Nasal cavity respiratory epithelium epithelial cell of viscerocranial mucosa (primary cell): ENCODE data around the gene OR10T2. TPM values are rescaled to one million over a fixed set of nuclear protein-coding genes. Genes with fewer than 3 reads are reported as not detected.

Experiments used
- total RNA-seq: library from RNA; depleted of rRNA; stranded (reverse); fragments of >200 nt; gene quantifications from 2 replicates; pipeline ENCODE4 v1.2.3, GENCODE V29; 2014

The OR10T2 gene, protein sequence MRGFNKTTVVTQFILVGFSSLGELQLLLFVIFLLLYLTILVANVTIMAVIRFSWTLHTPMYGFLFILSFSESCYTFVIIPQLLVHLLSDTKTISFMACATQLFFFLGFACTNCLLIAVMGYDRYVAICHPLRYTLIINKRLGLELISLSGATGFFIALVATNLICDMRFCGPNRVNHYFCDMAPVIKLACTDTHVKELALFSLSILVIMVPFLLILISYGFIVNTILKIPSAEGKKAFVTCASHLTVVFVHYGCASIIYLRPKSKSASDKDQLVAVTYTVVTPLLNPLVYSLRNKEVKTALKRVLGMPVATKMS
- not detected in 2 replicates for total RNA-seq

DNA sequence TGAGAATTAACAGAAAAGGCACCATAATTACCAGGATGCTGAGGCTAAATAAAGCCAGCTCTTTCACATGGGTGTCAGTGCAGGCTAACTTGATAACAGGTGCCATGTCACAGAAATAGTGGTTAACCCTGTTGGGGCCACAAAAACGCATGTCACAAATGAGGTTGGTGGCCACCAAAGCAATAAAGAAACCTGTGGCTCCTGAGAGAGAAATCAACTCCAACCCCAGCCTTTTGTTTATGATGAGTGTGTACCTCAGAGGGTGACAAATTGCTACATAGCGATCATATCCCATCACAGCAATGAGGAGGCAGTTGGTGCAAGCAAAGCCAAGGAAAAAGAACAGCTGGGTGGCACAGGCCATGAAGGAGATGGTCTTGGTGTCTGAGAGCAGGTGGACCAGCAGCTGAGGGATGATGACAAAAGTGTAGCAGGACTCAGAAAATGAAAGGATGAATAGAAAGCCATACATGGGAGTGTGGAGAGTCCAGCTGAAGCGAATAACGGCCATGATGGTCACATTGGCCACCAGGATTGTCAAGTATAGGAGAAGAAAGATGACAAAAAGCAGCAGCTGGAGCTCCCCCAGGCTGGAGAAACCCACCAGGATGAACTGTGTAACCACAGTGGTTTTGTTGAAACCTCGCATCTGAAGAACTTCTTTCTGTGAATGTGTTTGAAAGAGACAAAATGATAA is at the start of gene OR10T2:
OR10T2 (minus strand) TSS at position 649 of the 697 bp plus-strand sequence; CDS start at position 649, 0 bp downstream.

DNA sequence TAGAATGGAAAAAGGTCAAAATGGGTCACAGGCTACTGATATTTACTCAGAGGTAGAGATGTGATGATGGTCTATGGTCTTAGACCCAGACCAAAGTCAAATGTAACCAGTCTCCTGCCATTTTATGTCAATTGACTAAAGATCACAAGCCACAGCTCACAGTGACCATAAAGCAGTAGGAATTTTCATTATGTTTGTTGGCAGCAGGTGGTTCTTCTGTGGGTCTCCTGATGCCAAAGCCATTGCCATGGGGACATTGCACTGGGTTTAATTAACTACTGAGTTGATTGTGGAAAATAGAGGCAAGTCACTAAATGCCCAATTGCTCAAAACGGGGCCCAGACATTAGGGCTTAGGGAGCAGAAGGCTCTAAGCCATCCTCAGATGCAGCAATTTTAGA is 26.9 kb upstream of the OR10T2 start, which contains the start of gene OR10K2:
OR10K2 (minus strand) TSS at position 101 of the 400 bp plus-strand sequence. CDS start 5,371 bp downstream, outside the sequence.

DNA sequence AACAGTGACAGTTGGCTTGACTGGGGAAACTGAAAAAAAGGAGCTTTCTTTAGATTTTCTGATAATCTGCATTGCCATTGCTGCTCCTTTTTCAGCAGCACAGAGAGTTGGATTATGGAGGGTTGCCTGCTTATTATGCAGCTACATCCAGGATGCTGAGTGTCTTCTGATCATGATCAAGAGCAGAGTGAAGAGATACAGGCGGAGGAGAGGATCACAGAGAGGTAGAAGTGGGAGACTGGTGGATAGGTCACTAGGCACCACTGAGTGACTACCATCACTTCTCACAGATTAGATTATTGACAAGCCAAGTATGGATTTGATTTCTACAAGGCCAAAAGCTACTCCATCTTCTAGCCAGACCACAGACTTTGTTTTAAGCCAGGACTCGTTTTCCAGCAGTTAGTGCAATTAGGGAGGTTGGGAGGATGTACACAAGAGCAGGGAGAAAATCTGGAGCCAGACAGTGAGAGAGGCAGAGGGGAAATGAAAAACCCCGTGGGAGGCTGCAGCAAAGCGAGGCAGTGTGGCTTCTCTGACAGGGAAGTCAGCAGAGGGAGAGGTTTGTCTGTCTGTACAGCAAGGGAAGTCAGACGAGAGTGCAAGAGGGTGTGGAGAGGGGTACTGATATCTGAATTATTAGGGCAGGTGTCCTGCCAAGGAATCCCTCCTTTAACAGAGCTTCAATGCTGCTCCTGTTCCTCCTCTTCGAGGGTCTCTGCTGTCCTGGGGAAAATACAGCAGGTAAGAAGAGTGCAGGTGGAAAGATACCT is 45.8 kb downstream of the OR10T2 start, which contains the start of gene CD1E:
CD1E (plus strand) TSS at position 592 of the 773 bp plus-strand sequence; CDS start at position 687, 95 bp downstream.

Other genes starting within 250 kb of the OR10T2 start
- gene CD1D, start 218.6 kb downstream of the OR10T2 start, total RNA-seq, result 1.00 and 5.5 TPM in 2 replicates
- not detected in 2 replicates for gene CD1A, start 145.0 kb downstream of the OR10T2 start, total RNA-seq
- not detected in 2 replicates for gene CD1C, start 109.5 kb downstream of the OR10T2 start, total RNA-seq
- gene CD1B, start 67.9 kb downstream of the OR10T2 start, total RNA-seq, result not detected in 2 replicates
- not detected in 2 replicates for gene CD1E, start 45.6 kb downstream of the OR10T2 start, total RNA-seq
- not detected in 2 replicates for gene OR10K2, start 26.8 kb upstream of the OR10T2 start, total RNA-seq
- gene OR10K1, start 62.4 kb upstream of the OR10T2 start, total RNA-seq, result not detected in 2 replicates
- gene OR10R2, start 72.8 kb upstream of the OR10T2 start, total RNA-seq, result not detected in 2 replicates
- not detected in 2 replicates for gene OR6Y1, start 154.9 kb upstream of the OR10T2 start, total RNA-seq
- not detected in 2 replicates for gene OR6P1, start 171.1 kb upstream of the OR10T2 start, total RNA-seq
- not detected in 2 replicates for gene OR10X1, start 180.4 kb upstream of the OR10T2 start, total RNA-seq
- gene OR10Z1, start 205.8 kb upstream of the OR10T2 start, total RNA-seq, result not detected in 2 replicates